ENCODE data around the gene TXK.

The TXK gene

GRCh38 chr4:48152259-48152658 is 18.2 kb upstream of the TXK start:
- Mint-ChIP-seq H3K27ac (no peak overlapping the region), H3K4me3 (no peak overlapping the region), H3K36me3 (peaks cover 30% of the 10 kb centered on the region)

GRCh38 chr4:48149827-48150370 is 15.8 kb upstream of the TXK start:
- Mint-ChIP-seq H3K27ac (no peak overlapping the region), H3K4me1 (ENCODE audit: low read depth) (no peaks in the 10 kb centered on the region), H3K27me3 (no peaks in the 10 kb centered on the region), H3K9me3 (ENCODE audit: low read depth) (peaks cover 8% of the 10 kb centered on the region), H3K4me3 (no peak overlapping the region), H3K36me3 (peaks cover 15% of the 10 kb centered on the region)

More at GRCh38 chr4:48152259-48152658, 18.2 kb upstream of the TXK start:
- Mint-ChIP-seq H3K27me3 (no peaks in the 10 kb centered on the region), H3K9me3 (ENCODE audit: low read depth) (peaks cover 18% of the 10 kb centered on the region), H3K4me1 (ENCODE audit: low read depth) (no peaks in the 10 kb centered on the region)

DNA sequence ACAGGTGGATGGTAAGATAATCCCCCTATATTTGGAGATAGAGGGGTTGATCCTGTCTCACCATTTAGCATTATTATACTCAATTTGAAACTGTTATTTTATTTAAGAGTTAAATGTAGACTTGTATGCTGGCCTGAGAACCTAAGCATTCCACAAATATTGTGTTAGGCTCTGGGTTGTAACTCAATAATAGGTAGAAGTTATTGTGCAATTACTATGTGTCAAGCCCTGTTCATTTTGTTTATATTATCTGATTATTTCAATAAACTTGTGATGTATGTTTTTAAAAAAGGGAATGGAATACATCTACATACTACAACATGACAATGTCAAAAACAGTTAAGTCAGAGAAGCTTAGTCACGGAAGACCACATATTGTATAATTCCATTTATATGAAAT is 13.6 kb upstream of the TXK start:
- Mint-ChIP-seq H3K4me3 (no peak overlapping the region), H3K27me3 (no peaks in the 10 kb centered on the region), H3K27ac (no peak overlapping the region), H3K9me3 (ENCODE audit: low read depth) (no peaks in the 10 kb centered on the region), H3K4me1 (ENCODE audit: low read depth) (no peaks in the 10 kb centered on the region), H3K36me3 (peaks cover 2% of the 10 kb centered on the region)

DNA sequence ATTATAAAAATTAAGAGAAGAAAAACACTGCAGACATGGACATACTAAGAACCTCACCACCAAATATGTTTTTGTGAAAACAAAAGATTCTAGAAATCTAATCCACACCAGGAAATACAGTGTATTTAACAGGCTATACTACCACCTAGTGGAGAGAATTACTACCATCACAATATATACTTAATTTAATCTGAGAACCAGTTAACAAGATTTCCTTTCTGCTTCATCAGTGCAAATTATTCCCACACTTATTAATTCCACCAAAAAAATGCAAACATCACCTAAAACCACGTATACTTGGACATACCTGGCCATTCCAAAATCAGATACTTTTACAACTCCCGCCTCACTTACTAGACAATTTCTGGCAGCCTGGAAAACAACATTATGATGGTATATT is 7.0 kb upstream of the TXK start:
- Mint-ChIP-seq H3K9me3 (ENCODE audit: low read depth) (no peaks in the 10 kb centered on the region), H3K4me1 (ENCODE audit: low read depth) (peaks cover 49% of the 10 kb centered on the region), H3K4me3 (no peak overlapping the region), H3K36me3 (no peaks in the 10 kb centered on the region), H3K27ac (no peak overlapping the region), H3K27me3 (no peaks in the 10 kb centered on the region)

DNA sequence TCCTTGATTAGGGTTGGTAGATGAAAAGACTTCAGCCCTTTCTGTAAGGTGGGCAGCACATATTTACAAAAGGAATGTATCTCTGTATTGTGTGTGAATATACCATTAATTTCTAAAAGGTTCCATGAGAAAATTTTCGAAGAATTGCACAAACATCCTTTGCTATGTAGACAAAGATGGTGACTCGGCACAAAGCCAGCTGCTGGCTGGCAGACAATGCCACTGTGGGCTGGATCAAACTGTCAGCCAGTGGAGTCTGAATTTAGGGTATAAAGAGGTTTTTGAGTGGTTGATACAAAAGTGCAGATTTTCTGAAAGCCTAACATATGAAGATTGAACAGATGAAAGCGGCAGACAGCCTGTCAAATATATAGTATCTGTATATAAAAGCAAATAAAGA is 5.6 kb upstream of the TXK start:
- H3K27ac Mint-ChIP-seq: peak overlapping the region; percentile 93
- H3K4me3 Mint-ChIP-seq: no peak overlapping the region
- peaks cover 62% of the 10 kb centered on the region for H3K4me1 Mint-ChIP-seq (ENCODE audit: low read depth)
- no peaks in the 10 kb centered on the region for H3K9me3 Mint-ChIP-seq (ENCODE audit: low read depth)
- no peaks in the 10 kb centered on the region for H3K27me3 Mint-ChIP-seq
- no peaks in the 10 kb centered on the region for H3K36me3 Mint-ChIP-seq

DNA sequence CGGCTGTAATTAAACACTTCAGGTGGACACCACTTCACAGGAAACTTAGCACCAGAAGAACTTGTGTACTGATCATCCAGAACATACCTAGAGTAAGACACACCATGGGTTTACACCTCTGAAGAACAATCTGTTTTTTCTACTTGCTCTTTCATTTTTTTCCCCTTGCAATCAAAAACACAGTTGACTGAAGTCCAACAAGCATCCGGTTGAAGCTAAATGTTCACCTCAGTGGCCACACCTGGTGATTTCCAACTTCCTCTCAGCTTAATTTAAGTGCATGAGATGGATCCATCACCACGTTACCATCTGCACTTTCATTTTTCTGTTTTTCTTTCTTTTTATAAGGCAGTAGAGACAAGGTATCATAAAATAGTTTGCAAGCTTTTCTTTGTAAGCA is 4.9 kb upstream of the TXK start:
- Mint-ChIP-seq H3K27me3 (no peaks in the 10 kb centered on the region), H3K4me1 (ENCODE audit: low read depth) (peaks cover 70% of the 10 kb centered on the region)

GRCh38 chr4:48138511-48138910 is 4.5 kb upstream of the TXK start:
- H3K36me3 Mint-ChIP-seq: no peaks in the 10 kb centered on the region
- peak overlapping the region; percentile 75 for H3K4me3 Mint-ChIP-seq
- H3K27me3 Mint-ChIP-seq: no peaks in the 10 kb centered on the region
- peaks cover 74% of the 10 kb centered on the region for H3K4me1 Mint-ChIP-seq (ENCODE audit: low read depth)
- H3K9me3 Mint-ChIP-seq (ENCODE audit: low read depth): no peaks in the 10 kb centered on the region
- H3K27ac Mint-ChIP-seq: peak overlapping the region; percentile 93

More for the DNA sequence above, 4.9 kb upstream of the TXK start:
- Mint-ChIP-seq H3K36me3 (no peaks in the 10 kb centered on the region), H3K27ac (peak overlapping the region; percentile 93), H3K4me3 (peak overlapping the region; percentile 75), H3K9me3 (ENCODE audit: low read depth) (no peaks in the 10 kb centered on the region)

GRCh38 chr4:48137846-48138245 is 3.8 kb upstream of the TXK start:
- H3K27me3 Mint-ChIP-seq: no peaks in the 10 kb centered on the region
- no peaks in the 10 kb centered on the region for H3K36me3 Mint-ChIP-seq
- H3K4me1 Mint-ChIP-seq (ENCODE audit: low read depth): peaks cover 76% of the 10 kb centered on the region
- H3K4me3 Mint-ChIP-seq: peak overlapping the region; percentile 75
- H3K9me3 Mint-ChIP-seq (ENCODE audit: low read depth): no peaks in the 10 kb centered on the region
- H3K27ac Mint-ChIP-seq: peak overlapping the region; percentile 93

DNA sequence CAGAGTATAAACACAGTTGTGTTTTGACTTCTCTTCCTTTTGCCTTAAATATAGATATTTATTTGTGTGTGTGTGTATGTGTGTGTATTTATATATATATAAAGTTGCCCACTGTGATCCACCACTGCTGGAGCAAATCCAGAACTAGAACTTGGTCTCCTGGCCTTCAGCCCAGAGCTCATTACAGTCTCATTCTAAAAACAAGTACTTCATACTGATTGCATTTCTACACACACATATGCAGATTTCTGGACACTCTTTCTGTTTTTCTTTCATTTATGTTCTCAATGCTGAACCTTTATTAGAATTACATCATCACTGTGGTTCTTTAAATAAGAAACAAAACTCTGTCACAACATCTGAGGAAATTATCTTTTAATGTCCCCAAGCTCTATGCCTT is 381 bp downstream of the TXK start:
- H3K4me1 Mint-ChIP-seq (ENCODE audit: low read depth): peaks cover 89% of the 10 kb centered on the region

GRCh38 chr4:48131736-48132135 is 2.3 kb downstream of the TXK start:
- H3K9me3 Mint-ChIP-seq (ENCODE audit: low read depth): no peaks in the 10 kb centered on the region
- H3K4me1 Mint-ChIP-seq (ENCODE audit: low read depth): peaks cover 90% of the 10 kb centered on the region
- H3K36me3 Mint-ChIP-seq: no peaks in the 10 kb centered on the region
- H3K4me3 Mint-ChIP-seq: peak overlapping the region; percentile 89
- H3K27ac Mint-ChIP-seq: peak overlapping the region; percentile 100
- no peaks in the 10 kb centered on the region for H3K27me3 Mint-ChIP-seq

More for the DNA sequence above, 381 bp downstream of the TXK start:
- Mint-ChIP-seq H3K36me3 (no peaks in the 10 kb centered on the region), H3K4me3 (peak overlapping the region; percentile 89), H3K27ac (peak overlapping the region; percentile 100), H3K27me3 (no peaks in the 10 kb centered on the region), H3K9me3 (ENCODE audit: low read depth) (no peaks in the 10 kb centered on the region)

DNA sequence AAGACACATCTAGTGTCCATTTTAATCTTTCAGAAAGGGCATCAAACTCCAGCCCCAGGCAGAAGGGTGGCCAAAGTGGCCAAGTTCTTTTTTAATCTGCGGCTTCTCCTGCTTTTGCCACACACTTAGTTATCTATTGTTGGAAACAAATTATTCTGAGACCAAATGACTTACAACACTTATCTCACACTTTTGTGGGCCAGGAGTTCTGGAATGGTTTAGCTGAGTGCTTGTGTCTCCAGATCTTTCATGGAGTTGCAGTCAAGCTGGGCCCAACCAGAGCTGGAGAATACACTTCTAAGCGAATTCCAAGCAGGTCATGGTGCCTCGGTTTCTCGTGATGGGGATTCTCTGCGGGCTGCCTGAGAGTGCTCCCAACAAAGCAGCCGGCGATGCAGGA is 4.0 kb downstream of the TXK start:
- Mint-ChIP-seq H3K9me3 (ENCODE audit: low read depth) (no peaks in the 10 kb centered on the region), H3K27me3 (no peaks in the 10 kb centered on the region), H3K4me1 (ENCODE audit: low read depth) (peaks cover 91% of the 10 kb centered on the region), H3K4me3 (peak overlapping the region; percentile 89), H3K36me3 (no peaks in the 10 kb centered on the region), H3K27ac (peak overlapping the region; percentile 100)

DNA sequence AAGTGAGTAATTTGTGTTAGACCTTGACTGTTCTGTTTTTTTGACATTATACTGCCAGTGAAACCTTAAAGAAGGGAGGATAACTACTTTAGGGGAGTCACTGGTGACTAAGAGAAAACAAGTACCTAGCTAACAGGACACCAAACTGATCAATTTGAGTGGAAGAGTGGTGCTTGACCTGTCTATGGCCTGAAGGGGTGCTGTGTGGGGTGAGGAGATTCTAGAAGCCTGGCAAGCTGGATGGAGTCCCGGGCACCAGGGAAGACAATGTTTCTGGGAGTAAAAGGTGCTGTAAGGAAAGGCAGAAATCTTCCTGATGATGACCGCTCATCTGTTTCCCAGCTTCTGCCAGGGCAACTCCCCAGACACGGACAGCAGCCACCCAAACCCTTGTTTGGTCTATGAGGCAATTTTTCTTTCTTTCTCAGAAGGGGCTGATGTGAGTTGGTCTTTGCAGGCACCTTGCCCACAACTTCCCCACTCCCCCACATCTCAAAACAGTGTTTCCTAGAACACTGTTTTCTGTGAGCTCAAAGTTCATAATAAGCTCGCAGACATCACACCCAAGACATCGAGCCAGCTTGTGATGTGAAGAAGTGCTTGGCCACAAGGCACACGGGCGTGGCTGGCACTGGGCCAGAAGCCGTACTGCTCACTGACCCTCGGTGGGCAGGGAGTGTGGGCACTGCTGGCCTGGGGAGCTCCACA is 4.6 kb downstream of the TXK start:
- Mint-ChIP-seq H3K36me3 (peaks cover 3% of the 10 kb centered on the region), H3K4me1 (ENCODE audit: low read depth) (peaks cover 91% of the 10 kb centered on the region), H3K27ac (peak overlapping the region; percentile 100), H3K4me3 (peak overlapping the region; percentile 89), H3K27me3 (no peaks in the 10 kb centered on the region), H3K9me3 (ENCODE audit: low read depth) (no peaks in the 10 kb centered on the region)

GRCh38 chr4:48127682-48128404 is 6.2 kb downstream of the TXK start:
- peak overlapping the region; percentile 83 for H3K4me3 Mint-ChIP-seq
- peaks cover 3% of the 10 kb centered on the region for H3K36me3 Mint-ChIP-seq
- peak overlapping the region; percentile 100 for H3K27ac Mint-ChIP-seq
- no peaks in the 10 kb centered on the region for H3K27me3 Mint-ChIP-seq
- H3K9me3 Mint-ChIP-seq (ENCODE audit: low read depth): no peaks in the 10 kb centered on the region
- peaks cover 94% of the 10 kb centered on the region for H3K4me1 Mint-ChIP-seq (ENCODE audit: low read depth)

DNA sequence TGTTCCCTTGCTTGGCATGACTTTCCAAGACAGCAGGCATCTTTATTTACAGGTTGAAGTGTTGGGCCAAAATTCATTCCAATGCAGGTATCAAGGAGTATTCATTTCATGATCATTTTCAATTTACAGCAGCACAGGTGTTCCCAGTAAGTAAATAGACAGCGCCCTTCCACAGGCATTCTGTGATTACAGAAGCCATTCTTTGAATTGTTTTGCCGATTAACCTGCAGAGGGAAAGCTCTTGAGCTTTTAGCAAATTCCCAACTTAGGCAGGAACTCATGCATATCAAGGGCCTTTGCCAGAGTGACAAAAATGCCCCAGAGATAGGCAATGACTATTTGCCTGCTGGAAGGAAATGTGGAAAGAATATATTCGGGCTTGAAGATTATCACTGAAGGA is 6.8 kb downstream of the TXK start:
- Mint-ChIP-seq H3K36me3 (peaks cover 3% of the 10 kb centered on the region), H3K4me3 (peak overlapping the region; percentile 83), H3K9me3 (ENCODE audit: low read depth) (no peaks in the 10 kb centered on the region), H3K4me1 (ENCODE audit: low read depth) (peaks cover 93% of the 10 kb centered on the region), H3K27ac (peak overlapping the region; percentile 100), H3K27me3 (no peaks in the 10 kb centered on the region)

- no peaks in the 10 kb centered on the region for H3K9me3 Mint-ChIP-seq (ENCODE audit: low read depth)
- H3K4me1 Mint-ChIP-seq (ENCODE audit: low read depth): peaks cover 87% of the 10 kb centered on the region
- peaks cover 3% of the 10 kb centered on the region for H3K36me3 Mint-ChIP-seq
- no peaks in the 10 kb centered on the region for H3K27me3 Mint-ChIP-seq
- peak overlapping the region; percentile 100 for H3K27ac Mint-ChIP-seq
- H3K4me3 Mint-ChIP-seq: peak overlapping the region; percentile 83
These were observed 7.4 kb downstream of the TXK start for GRCh38 chr4:48126621-48127020.
